Measurements from ENCODE around the gene C1QC.
A peak's percentile ranks its signal among the peaks of the same experiment; 100 is the strongest.

Gene C1QC

GRCh38 chr1:22651941-22652856, 8.8 kb downstream of the C1QC start:
- TF ChIP-seq CTCF (IDR thresholded peaks at IDR 0.05; ENCODE audit: poor library complexity, severe bottlenecking): no peak
- DNase-seq (ENCODE audit: low spot score) (no peak), ATAC-seq (ENCODE audit: low read depth) (no peak)
- H3K4me3 ChIP-seq (ENCODE audit: severe bottlenecking): no peak overlapping the region
- no peaks in the 10 kb centered on the region for H3K36me3 ChIP-seq (ENCODE audit: low read depth)
- no peaks in the 10 kb centered on the region for H3K4me1 ChIP-seq (ENCODE audit: insufficient read depth, poor library complexity, severe bottlenecking)
- H3K27me3 ChIP-seq (ENCODE audit: insufficient read depth, poor library complexity, severe bottlenecking): peaks cover 17% of the 10 kb centered on the region
- no peak overlapping the region for H3K27ac ChIP-seq (ENCODE audit: poor library complexity, severe bottlenecking)
- H3K9me3 ChIP-seq (ENCODE audit: severe bottlenecking): no peaks in the 10 kb centered on the region

GRCh38 chr1:22652881-22653316, 9.5 kb downstream of the C1QC start, which contains the start of gene C1QB:
C1QB (plus strand) TSS chr1:22653236; CDS start chr1:22659463, 6,227 bp downstream.
- ATAC-seq (ENCODE audit: low read depth) (no peak), DNase-seq (ENCODE audit: low spot score) (no peak)
- Histone ChIP-seq H3K27ac (ENCODE audit: poor library complexity, severe bottlenecking) (no peak within 1 kb of the TSS), H3K36me3 (ENCODE audit: low read depth) (no peaks in the 10 kb centered on the region), H3K4me1 (ENCODE audit: insufficient read depth, poor library complexity, severe bottlenecking) (no peaks in the 10 kb centered on the region), H3K9me3 (ENCODE audit: severe bottlenecking) (no peaks in the 10 kb centered on the region), H3K4me3 (ENCODE audit: severe bottlenecking) (no peak within 1 kb of the TSS), H3K27me3 (ENCODE audit: insufficient read depth, poor library complexity, severe bottlenecking) (peaks cover 19% of the 10 kb centered on the region)
- TF ChIP-seq CTCF (IDR thresholded peaks at IDR 0.05; ENCODE audit: poor library complexity, severe bottlenecking): no peak

GRCh38 chr1:22654692-22655091, 11.3 kb downstream of the C1QC start:
- Histone ChIP-seq H3K27ac (ENCODE audit: poor library complexity, severe bottlenecking) (no peak overlapping the region), H3K4me1 (ENCODE audit: insufficient read depth, poor library complexity, severe bottlenecking) (no peaks in the 10 kb centered on the region), H3K27me3 (ENCODE audit: insufficient read depth, poor library complexity, severe bottlenecking) (peaks cover 19% of the 10 kb centered on the region), H3K9me3 (ENCODE audit: severe bottlenecking) (no peaks in the 10 kb centered on the region), H3K4me3 (ENCODE audit: severe bottlenecking) (no peak overlapping the region), H3K36me3 (ENCODE audit: low read depth) (no peaks in the 10 kb centered on the region)
- DNase-seq (ENCODE audit: low spot score) (no peak), ATAC-seq (ENCODE audit: low read depth) (no peak)
- no peak for TF ChIP-seq CTCF (IDR thresholded peaks at IDR 0.05; ENCODE audit: poor library complexity, severe bottlenecking)

- ATAC-seq (ENCODE audit: low read depth): peak; percentile 35; the same call in 1 of the 3 replicates
- no peaks in the 10 kb centered on the region for H3K36me3 ChIP-seq (ENCODE audit: low read depth)
- peaks cover 14% of the 10 kb centered on the region for H3K27me3 ChIP-seq (ENCODE audit: insufficient read depth, poor library complexity, severe bottlenecking)
- no peak overlapping the region for H3K27ac ChIP-seq (ENCODE audit: poor library complexity, severe bottlenecking)
- H3K9me3 ChIP-seq (ENCODE audit: severe bottlenecking): no peaks in the 10 kb centered on the region
- H3K4me3 ChIP-seq (ENCODE audit: severe bottlenecking): no peak overlapping the region
- DNase-seq (ENCODE audit: low spot score): no peak
- peak; percentile 35 for TF ChIP-seq CTCF (IDR thresholded peaks at IDR 0.05; ENCODE audit: poor library complexity, severe bottlenecking)
- no peaks in the 10 kb centered on the region for H3K4me1 ChIP-seq (ENCODE audit: insufficient read depth, poor library complexity, severe bottlenecking)
These were observed 15.1 kb downstream of the C1QC start for GRCh38 chr1:22658385-22659163.
